NCI-H1105 treated with DMSO at 0.1 percent for 48 hours (cell line): ENCODE measurements around the gene PCAT7.
"Not testable (repeated sequence)": the region's sequence is repeated elsewhere in the genome, so short reads cannot be mapped to it uniquely, and the experiment has no call there.

ENCODE experiments used
- DNase-seq: peaks from one replicate; lab custom pipeline; 2025; lab: John Stamatoyannopoulos, UW

PCAT7 gene

GRCh38 chr9:94563548-94563947, 8.7 kb downstream of the PCAT7 start:
- DNase-seq, result no peak

- not testable (repeated sequence) for DNase-seq
Measured at GRCh38 chr9:94564279-94564678, 9.4 kb downstream of the PCAT7 start.

GRCh38 chr9:94566550-94566949, 11.7 kb downstream of the PCAT7 start:
- DNase-seq, result no peak

GRCh38 chr9:94567271-94567670, 12.4 kb downstream of the PCAT7 start:
- DNase-seq, result no peak

GRCh38 chr9:94568250-94568889, 13.5 kb downstream of the PCAT7 start:
- no peak for DNase-seq

GRCh38 chr9:94568972-94569712, 14.3 kb downstream of the PCAT7 start:
- DNase-seq, result no peak

GRCh38 chr9:94576131-94576530, 21.2 kb downstream of the PCAT7 start:
- no peak for DNase-seq

- no peak for DNase-seq
Measured at GRCh38 chr9:94577036-94577435, 22.2 kb downstream of the PCAT7 start.

GRCh38 chr9:94577571-94577970, 22.7 kb downstream of the PCAT7 start:
- no peak for DNase-seq

GRCh38 chr9:94581728-94582127, 26.8 kb downstream of the PCAT7 start:
- DNase-seq, result no peak

- DNase-seq, result no peak
Measured at GRCh38 chr9:94584555-94584954, 29.7 kb downstream of the PCAT7 start.

- DNase-seq, result no peak
Measured at GRCh38 chr9:94586316-94586715, 31.4 kb downstream of the PCAT7 start.

- no peak for DNase-seq
Measured at GRCh38 chr9:94586814-94587213, 31.9 kb downstream of the PCAT7 start.

GRCh38 chr9:94588681-94589080, 33.8 kb downstream of the PCAT7 start:
- no peak for DNase-seq

GRCh38 chr9:94591046-94591545, 36.2 kb downstream of the PCAT7 start:
- not testable (repeated sequence) for DNase-seq

- no peak for DNase-seq
Measured at GRCh38 chr9:94591876-94592275, 37.0 kb downstream of the PCAT7 start.

- not testable (repeated sequence) for DNase-seq
Measured at GRCh38 chr9:94592683-94593082, 37.8 kb downstream of the PCAT7 start.

- DNase-seq, result no peak
Measured at GRCh38 chr9:94593459-94594345, 38.8 kb downstream of the PCAT7 start, which contains the start of gene FBP2. Gene FBP2 (minus strand): TSS chr9:94593824. CDS start chr9:94593726, 98 bp downstream.

GRCh38 chr9:94599102-94599501, 44.2 kb downstream of the PCAT7 start:
- no peak for DNase-seq

GRCh38 chr9:94600258-94600657, 45.4 kb downstream of the PCAT7 start:
- DNase-seq, result no peak

GRCh38 chr9:94600715-94601114, 45.8 kb downstream of the PCAT7 start:
- DNase-seq, result no peak

GRCh38 chr9:94602666-94603065, 47.8 kb downstream of the PCAT7 start:
- no peak for DNase-seq
